ENCODE results near the gene ZSWIM8.

The ZSWIM8 gene

GRCh38 chr10:73797324-73798025 lies 12.1 kb downstream of the ZSWIM8 start:
- no peak for DNase-seq

- DNase-seq = no peak
Observed at GRCh38 chr10:73798087-73798486, 12.7 kb downstream of the ZSWIM8 start.

- DNase-seq = no peak
Observed at GRCh38 chr10:73798927-73799560, 13.6 kb downstream of the ZSWIM8 start.

GRCh38 chr10:73799899-73800559 lies 14.6 kb downstream of the ZSWIM8 start:
- no peak for DNase-seq

- DNase-seq = no peak
Observed at GRCh38 chr10:73800560-73801252, 15.3 kb downstream of the ZSWIM8 start.

GRCh38 chr10:73801253-73801590 lies 15.8 kb downstream of the ZSWIM8 start:
- no peak for DNase-seq

GRCh38 chr10:73802276-73802991 lies 17.0 kb downstream of the ZSWIM8 start:
- no peak for DNase-seq

- no peak for DNase-seq
Observed at GRCh38 chr10:73803680-73804286, 18.4 kb downstream of the ZSWIM8 start.

- no peak for DNase-seq
Observed at GRCh38 chr10:73806176-73806950, 21.0 kb downstream of the ZSWIM8 start.

GRCh38 chr10:73807471-73807870 lies 22.1 kb downstream of the ZSWIM8 start:
- no peak for DNase-seq

GRCh38 chr10:73808021-73808815 lies 22.8 kb downstream of the ZSWIM8 start:
- DNase-seq = no peak

- DNase-seq = no peak
Observed at GRCh38 chr10:73809061-73809818, 23.8 kb downstream of the ZSWIM8 start.

GRCh38 chr10:73810358-73810734 lies 24.9 kb downstream of the ZSWIM8 start:
- DNase-seq = no peak

GRCh38 chr10:73810735-73811465 lies 25.5 kb downstream of the ZSWIM8 start:
- DNase-seq = no peak

- no peak for DNase-seq
Observed at GRCh38 chr10:73812657-73813056, 27.3 kb downstream of the ZSWIM8 start.

- DNase-seq = no peak
Observed at GRCh38 chr10:73813333-73813732, 27.9 kb downstream of the ZSWIM8 start.

- no peak for DNase-seq
Observed at GRCh38 chr10:73814276-73814895, 29.0 kb downstream of the ZSWIM8 start.

- DNase-seq = no peak
Observed at GRCh38 chr10:73814896-73815718, 29.7 kb downstream of the ZSWIM8 start.
